BLaER1 (cell line): ENCODE data around the gene UQCRHL.

Source experiments
- H3K27ac ChIP-seq: shearing (Covaris generic); formaldehyde crosslinking; 2 replicates; pipeline ENCODE4 v1.8.1; 2022
- H3K27me3 ChIP-seq: shearing (Covaris generic); formaldehyde crosslinking; 2 replicates; pipeline ENCODE4 v1.8.1; 2022
- H3K36me3 ChIP-seq: shearing (Covaris generic); formaldehyde crosslinking; 2 replicates; pipeline ENCODE4 v1.8.1; 2022
- H3K4me1 ChIP-seq: shearing (Covaris generic); formaldehyde crosslinking; 2 replicates; pipeline ENCODE4 v1.8.1; 2022
- H3K4me2 ChIP-seq: shearing (Covaris generic); formaldehyde crosslinking; 2 replicates; pipeline ENCODE4 v1.8.1; 2022
- H3K4me3 ChIP-seq: shearing (Covaris generic); formaldehyde crosslinking; 2 replicates; pipeline ENCODE4 v1.8.1; 2022
- H3K9ac ChIP-seq: shearing (Covaris generic); formaldehyde crosslinking; 2 replicates; pipeline ENCODE4 v1.8.1; 2022
- H3K9me3 ChIP-seq: shearing (Covaris generic); formaldehyde crosslinking; 2 replicates; pipeline ENCODE4 v1.8.1; 2022
- H4K20me1 ChIP-seq: shearing (Covaris generic); formaldehyde crosslinking; 2 replicates; pipeline ENCODE4 v1.8.1; 2022
- Cebpa-rat ChIP-seq: shearing (Covaris generic); IDR thresholded peaks from 2 replicates; pipeline ENCODE4 v1.8.1; 2022

The UQCRHL gene

GRCh38 chr1:15770313-15770962 lies 37.0 kb downstream of the UQCRHL start:
- Histone ChIP-seq H3K9me3 (no peaks in the 10 kb centered on the region), H3K36me3 (no peaks in the 10 kb centered on the region), H3K27me3 (no peaks in the 10 kb centered on the region), H3K4me2 (no peak overlapping the region), H3K4me3 (no peak overlapping the region), H3K4me1 (0 out of 2 replicates have a peak, but pooled peaks cover 6% of the 10 kb centered on the region), H4K20me1 (no peaks in the 10 kb centered on the region), H3K9ac (no peak overlapping the region), H3K27ac (no peak overlapping the region)
- TF ChIP-seq Cebpa-rat: no peak

- Histone ChIP-seq H3K36me3 (no peaks in the 10 kb centered on the region), H3K4me3 (no peak overlapping the region), H3K4me2 (no peak overlapping the region), H4K20me1 (no peaks in the 10 kb centered on the region), H3K27ac (no peak overlapping the region), H3K4me1 (0 out of 2 replicates have a peak, but pooled peaks cover 6% of the 10 kb centered on the region), H3K27me3 (no peaks in the 10 kb centered on the region), H3K9ac (no peak overlapping the region), H3K9me3 (no peaks in the 10 kb centered on the region)
- no peak for TF ChIP-seq Cebpa-rat
These were observed 39.1 kb downstream of the UQCRHL start for GRCh38 chr1:15768388-15768787.

GRCh38 chr1:15767941-15768340 lies 39.5 kb downstream of the UQCRHL start:
- H3K9me3 ChIP-seq: no peaks in the 10 kb centered on the region
- H3K9ac ChIP-seq: no peak overlapping the region
- H3K36me3 ChIP-seq: no peaks in the 10 kb centered on the region

GRCh38 chr1:15765495-15766194 lies 41.8 kb downstream of the UQCRHL start:
- H3K9ac ChIP-seq: no peak overlapping the region
- no peak overlapping the region for H3K27ac ChIP-seq
- H3K4me1 ChIP-seq: peaks cover 13% of the 10 kb centered on the region
- H4K20me1 ChIP-seq: peaks cover 4% of the 10 kb centered on the region; the same call in 1 of the 2 replicates
- H3K4me3 ChIP-seq: no peak overlapping the region
- no peaks in the 10 kb centered on the region for H3K36me3 ChIP-seq
- no peaks in the 10 kb centered on the region for H3K9me3 ChIP-seq
- peaks cover 22% of the 10 kb centered on the region for H3K27me3 ChIP-seq
- no peak for TF ChIP-seq Cebpa-rat
- H3K4me2 ChIP-seq: no peak overlapping the region

More at GRCh38 chr1:15767941-15768340, 39.5 kb downstream of the UQCRHL start:
- Histone ChIP-seq H3K27ac (no peak overlapping the region), H3K4me2 (no peak overlapping the region), H3K27me3 (no peaks in the 10 kb centered on the region), H4K20me1 (no peaks in the 10 kb centered on the region), H3K4me3 (no peak overlapping the region), H3K4me1 (0 out of 2 replicates have a peak, but pooled peaks cover 6% of the 10 kb centered on the region)
- TF ChIP-seq Cebpa-rat: no peak

GRCh38 chr1:15764890-15765289 lies 42.6 kb downstream of the UQCRHL start:
- Histone ChIP-seq H3K4me3 (no peak overlapping the region), H3K4me1 (peaks cover 15% of the 10 kb centered on the region), H3K27me3 (peaks cover 29% of the 10 kb centered on the region), H3K4me2 (no peak overlapping the region), H3K9me3 (no peaks in the 10 kb centered on the region), H3K27ac (no peak overlapping the region), H3K36me3 (no peaks in the 10 kb centered on the region), H3K9ac (no peak overlapping the region), H4K20me1 (peaks cover 5% of the 10 kb centered on the region; the same call in 1 of the 2 replicates)
- TF ChIP-seq Cebpa-rat: no peak

- Histone ChIP-seq H3K9me3 (no peaks in the 10 kb centered on the region), H4K20me1 (peaks cover 8% of the 10 kb centered on the region), H3K4me2 (no peak overlapping the region), H3K9ac (no peak overlapping the region), H3K27ac (no peak overlapping the region), H3K4me1 (peaks cover 15% of the 10 kb centered on the region), H3K4me3 (no peak overlapping the region), H3K36me3 (no peaks in the 10 kb centered on the region), H3K27me3 (peaks cover 35% of the 10 kb centered on the region)
- TF ChIP-seq Cebpa-rat: no peak
These were observed 43.1 kb downstream of the UQCRHL start for GRCh38 chr1:15764269-15764764.

GRCh38 chr1:15762546-15762945 lies 44.9 kb downstream of the UQCRHL start:
- Histone ChIP-seq H3K36me3 (no peaks in the 10 kb centered on the region), H3K9me3 (no peaks in the 10 kb centered on the region), H3K27me3 (peaks cover 50% of the 10 kb centered on the region), H3K4me2 (no peak overlapping the region), H3K9ac (no peak overlapping the region), H3K27ac (no peak overlapping the region), H3K4me3 (no peak overlapping the region), H4K20me1 (peaks cover 21% of the 10 kb centered on the region), H3K4me1 (peaks cover 15% of the 10 kb centered on the region)
- no peak for TF ChIP-seq Cebpa-rat

- Histone ChIP-seq H3K9ac (no peak overlapping the region), H3K27ac (no peak overlapping the region), H3K4me1 (peaks cover 17% of the 10 kb centered on the region), H4K20me1 (peaks cover 31% of the 10 kb centered on the region), H3K27me3 (peaks cover 60% of the 10 kb centered on the region), H3K36me3 (no peaks in the 10 kb centered on the region), H3K4me2 (peak overlapping the region; percentile 48), H3K9me3 (no peaks in the 10 kb centered on the region), H3K4me3 (no peak overlapping the region)
- no peak for TF ChIP-seq Cebpa-rat
These were observed 45.9 kb downstream of the UQCRHL start for GRCh38 chr1:15761366-15762128.

GRCh38 chr1:15760520-15761211 lies 46.8 kb downstream of the UQCRHL start:
- Histone ChIP-seq H3K27ac (no peak overlapping the region), H3K36me3 (no peaks in the 10 kb centered on the region), H4K20me1 (peaks cover 34% of the 10 kb centered on the region), H3K4me2 (peak overlapping the region; percentile 48), H3K27me3 (peaks cover 69% of the 10 kb centered on the region), H3K9ac (no peak overlapping the region), H3K4me3 (no peak overlapping the region), H3K9me3 (no peaks in the 10 kb centered on the region), H3K4me1 (peaks cover 17% of the 10 kb centered on the region)
- TF ChIP-seq Cebpa-rat: no peak
